ENCODE results near the gene S1PR4. TPM values are rescaled to one million over a fixed set of nuclear protein-coding genes. Genes with fewer than 3 reads are reported as not detected.

The S1PR4 gene
- total RNA-seq, 1 donor from 2014 or later: 0.26 TPM

- DNase-seq (ENCODE audit: low read depth) (peak; percentile 94), FAIRE-seq (peak; percentile 97)
- TF ChIP-seq CTCF (IDR thresholded peaks at IDR 0.05; ENCODE audit: insufficient read depth, low read length, severe bottlenecking): no peak
- Histone ChIP-seq H3K4me3 (ENCODE audit: low read depth, low read length) (no peak overlapping the region), H3K27me3 (ENCODE audit: control insufficient read depth, insufficient read depth, low read length) (no peaks in the 10 kb centered on the region), H3K36me3 (ENCODE audit: control insufficient read depth, insufficient read depth, low read length) (no peaks in the 10 kb centered on the region)
These were observed 2.5 kb upstream of the S1PR4 start for GRCh38 chr19:3175781-3176714.

GRCh38 chr19:3176715-3177501 lies 1.7 kb upstream of the S1PR4 start:
- TF ChIP-seq CTCF (IDR thresholded peaks at IDR 0.05; ENCODE audit: insufficient read depth, low read length, severe bottlenecking): no peak
- H3K36me3 ChIP-seq (ENCODE audit: control insufficient read depth, insufficient read depth, low read length): no peaks in the 10 kb centered on the region
- no peaks in the 10 kb centered on the region for H3K27me3 ChIP-seq (ENCODE audit: control insufficient read depth, insufficient read depth, low read length)
- no peak for FAIRE-seq
- peak; percentile 92 for DNase-seq (ENCODE audit: low read depth)
- H3K4me3 ChIP-seq (ENCODE audit: low read depth, low read length): no peak overlapping the region

- no peak overlapping the region for H3K4me3 ChIP-seq (ENCODE audit: low read depth, low read length)
- H3K27me3 ChIP-seq (ENCODE audit: control insufficient read depth, insufficient read depth, low read length): no peaks in the 10 kb centered on the region
- FAIRE-seq (no peak), DNase-seq (ENCODE audit: low read depth) (no peak)
- no peaks in the 10 kb centered on the region for H3K36me3 ChIP-seq (ENCODE audit: control insufficient read depth, insufficient read depth, low read length)
- TF ChIP-seq CTCF (IDR thresholded peaks at IDR 0.05; ENCODE audit: insufficient read depth, low read length, severe bottlenecking): no peak
These were observed 587 bp downstream of the S1PR4 start for GRCh38 chr19:3178973-3179738.

GRCh38 chr19:3179739-3180293 lies 1.2 kb downstream of the S1PR4 start:
- FAIRE-seq (no peak), DNase-seq (ENCODE audit: low read depth) (no peak)
- TF ChIP-seq CTCF (IDR thresholded peaks at IDR 0.05; ENCODE audit: insufficient read depth, low read length, severe bottlenecking): no peak
- no peaks in the 10 kb centered on the region for H3K36me3 ChIP-seq (ENCODE audit: control insufficient read depth, insufficient read depth, low read length)
- H3K27me3 ChIP-seq (ENCODE audit: control insufficient read depth, insufficient read depth, low read length): no peaks in the 10 kb centered on the region
- no peak overlapping the region for H3K4me3 ChIP-seq (ENCODE audit: low read depth, low read length)
